ENCODE data around the gene ARHGAP11A. TPM values are rescaled to one million over a fixed set of nuclear protein-coding genes. Genes with fewer than 3 reads are reported as not detected.

The ARHGAP11A gene
- total and polyA plus RNA-seq, 12 donors = 0.30 to 10.6 (median 2.4) TPM

GRCh38 chr15:32685576-32685975 lies 70.3 kb downstream of the ARHGAP11A start:
- TF ChIP-seq, protein P1, sequence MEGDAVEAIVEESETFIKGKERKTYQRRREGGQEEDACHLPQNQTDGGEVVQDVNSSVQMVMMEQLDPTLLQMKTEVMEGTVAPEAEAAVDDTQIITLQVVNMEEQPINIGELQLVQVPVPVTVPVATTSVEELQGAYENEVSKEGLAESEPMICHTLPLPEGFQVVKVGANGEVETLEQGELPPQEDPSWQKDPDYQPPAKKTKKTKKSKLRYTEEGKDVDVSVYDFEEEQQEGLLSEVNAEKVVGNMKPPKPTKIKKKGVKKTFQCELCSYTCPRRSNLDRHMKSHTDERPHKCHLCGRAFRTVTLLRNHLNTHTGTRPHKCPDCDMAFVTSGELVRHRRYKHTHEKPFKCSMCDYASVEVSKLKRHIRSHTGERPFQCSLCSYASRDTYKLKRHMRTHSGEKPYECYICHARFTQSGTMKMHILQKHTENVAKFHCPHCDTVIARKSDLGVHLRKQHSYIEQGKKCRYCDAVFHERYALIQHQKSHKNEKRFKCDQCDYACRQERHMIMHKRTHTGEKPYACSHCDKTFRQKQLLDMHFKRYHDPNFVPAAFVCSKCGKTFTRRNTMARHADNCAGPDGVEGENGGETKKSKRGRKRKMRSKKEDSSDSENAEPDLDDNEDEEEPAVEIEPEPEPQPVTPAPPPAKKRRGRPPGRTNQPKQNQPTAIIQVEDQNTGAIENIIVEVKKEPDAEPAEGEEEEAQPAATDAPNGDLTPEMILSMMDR (IDR thresholded peaks at IDR 0.05) = no peak
- intact Hi-C loops (cut with DNase I) = loop anchor here in 1 of 10 donors (10.0 kb wide), 1 partner anchor 59 kb away; no protein-coding TSS in a partner anchor
- 63 to 65% methylated on average over 1 of the region's 1 CpG for WGBS, 2 donors
- Histone ChIP-seq H3K36me3 (no peaks in the 10 kb centered on the region), H3K4me1 (peaks cover 0 to 27% (median 0%) of the 10 kb centered on the region in 9 donors), H3K9me3 (no peaks in the 10 kb centered on the region), H3K27me3 (peaks cover 0 to 5% (median 0%) of the 10 kb centered on the region in 7 donors), H3K27ac (no peak overlapping the region), H3K4me3 (no peak overlapping the region)
- peak in 1 of 8 donors; percentile 39 for ATAC-seq
- no peak for DNase-seq

GRCh38 chr15:32687556-32687955 lies 72.3 kb downstream of the ARHGAP11A start:
- DNase-seq (no peak), ATAC-seq (no peak)
- Histone ChIP-seq H3K27ac (no peak overlapping the region), H3K36me3 (no peaks in the 10 kb centered on the region), H3K27me3 (peaks cover 0 to 5% (median 0%) of the 10 kb centered on the region in 7 donors), H3K9me3 (no peaks in the 10 kb centered on the region), H3K4me3 (no peak overlapping the region), H3K4me1 (peaks cover 0 to 21% (median 0%) of the 10 kb centered on the region in 9 donors)
- WGBS, 2 donors = 72 to 77% methylated on average over 5 of the region's 5 CpGs
- TF ChIP-seq, protein P1 (IDR thresholded peaks at IDR 0.05) = no peak
- intact Hi-C loops (cut with DNase I) = loop anchor here in 1 of 10 donors (10.0 kb wide), 1 partner anchor 57 kb away; no protein-coding TSS in a partner anchor

DNA sequence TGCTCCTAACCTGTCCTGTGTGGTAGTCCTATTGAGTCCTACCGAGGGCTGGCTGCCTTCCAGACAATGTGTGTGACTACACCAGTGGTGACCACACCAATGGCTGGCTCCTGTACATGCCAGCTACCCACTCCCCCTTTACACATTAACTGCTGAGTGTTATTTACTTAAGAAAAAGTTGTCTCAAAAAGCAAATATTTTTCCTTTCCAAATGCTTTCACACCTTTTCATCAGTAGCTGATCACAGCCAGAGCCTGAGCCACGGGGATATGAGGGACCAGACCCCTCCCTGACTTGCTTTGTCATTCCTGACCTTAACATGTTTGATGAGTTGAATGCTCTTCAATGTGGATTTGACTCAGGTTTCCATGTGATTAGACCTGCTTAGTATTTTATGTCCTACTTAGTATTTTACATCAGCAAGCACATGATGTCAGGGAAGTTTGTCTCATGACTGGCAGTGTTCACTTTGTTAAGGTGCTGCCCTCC lies 72.9 kb downstream of the ARHGAP11A start:
- DNase-seq (no peak), ATAC-seq (no peak)
- Histone ChIP-seq H3K9me3 (no peaks in the 10 kb centered on the region), H3K4me1 (peaks cover 0 to 14% (median 0%) of the 10 kb centered on the region in 9 donors), H3K4me3 (no peak overlapping the region), H3K27me3 (peaks cover 0 to 5% (median 0%) of the 10 kb centered on the region in 7 donors), H3K36me3 (no peaks in the 10 kb centered on the region), H3K27ac (no peak overlapping the region)
- TF ChIP-seq, protein P1 (IDR thresholded peaks at IDR 0.05) = no peak
- intact Hi-C loops (cut with DNase I) = loop anchor here in 1 of 10 donors (10.0 kb wide), 1 partner anchor 57 kb away; no protein-coding TSS in a partner anchor
- 56 to 67% methylated on average over 2 of the region's 2 CpGs for WGBS, 2 donors

Other genes with a start within 250 kb of the ARHGAP11A start
- under 1 TPM in 6 of 10 donors, not detected in 4; 0.23 to 1.00 (median 0.49) TPM for gene GOLGA8K, start 212.2 kb upstream of the ARHGAP11A start, total RNA-seq
- under 1 TPM; 0.12 to 0.51 TPM for gene GOLGA8K, start 212.2 kb upstream of the ARHGAP11A start, polyA plus RNA-seq
- 1 to 10 TPM in 4 of 10 donors, under 1 TPM in 5, not detected in 1; 0.39 to 4.8 (median 0.72) TPM for gene GOLGA8O, start 159.9 kb upstream of the ARHGAP11A start, total RNA-seq
- 1 to 10 TPM in 1 of 2 donors, under 1 TPM in 1; 0.14 to 1.1 TPM for gene GOLGA8O, start 159.9 kb upstream of the ARHGAP11A start, polyA plus RNA-seq
- 1 to 10 TPM; 4.2 to 9.8 (median 7.1) TPM for gene GOLGA8N, start 22.0 kb upstream of the ARHGAP11A start, total RNA-seq
- gene GOLGA8N, start 22.0 kb upstream of the ARHGAP11A start, polyA plus RNA-seq = 10 to 100 TPM in 1 of 2 donors, 1 to 10 TPM in 1; 1.9 to 30.2 TPM
- gene SCG5, start 26.2 kb downstream of the ARHGAP11A start, total RNA-seq = 1 to 10 TPM in 1 of 10 donors, under 1 TPM in 4, not detected in 5; 0.23 to 1.1 (median 0.36) TPM
- gene SCG5, start 26.2 kb downstream of the ARHGAP11A start, polyA plus RNA-seq = under 1 TPM in 1 of 2 donors, not detected in 1; 0.65 TPM
- gene GREM1, start 102.5 kb downstream of the ARHGAP11A start, total RNA-seq = under 1 TPM in 8 of 10 donors, not detected in 2; 0.06 to 0.37 (median 0.19) TPM
- gene GREM1, start 102.5 kb downstream of the ARHGAP11A start, polyA plus RNA-seq = under 1 TPM in 1 of 2 donors, not detected in 1; 0.03 TPM

Measured in heart right ventricle (tissue), 16 donors.